ENCODE data around the gene FBLN1. TPM values are rescaled to one million over a fixed set of nuclear protein-coding genes. Genes with fewer than 3 reads are reported as not detected.
"Not testable (repeated sequence)": the region's sequence is repeated elsewhere in the genome, so short reads cannot be mapped to it uniquely, and the experiment has no call there.

FBLN1 gene
- polyA plus RNA-seq, 1 donor from 2014 or later, result 3.4 TPM

DNA sequence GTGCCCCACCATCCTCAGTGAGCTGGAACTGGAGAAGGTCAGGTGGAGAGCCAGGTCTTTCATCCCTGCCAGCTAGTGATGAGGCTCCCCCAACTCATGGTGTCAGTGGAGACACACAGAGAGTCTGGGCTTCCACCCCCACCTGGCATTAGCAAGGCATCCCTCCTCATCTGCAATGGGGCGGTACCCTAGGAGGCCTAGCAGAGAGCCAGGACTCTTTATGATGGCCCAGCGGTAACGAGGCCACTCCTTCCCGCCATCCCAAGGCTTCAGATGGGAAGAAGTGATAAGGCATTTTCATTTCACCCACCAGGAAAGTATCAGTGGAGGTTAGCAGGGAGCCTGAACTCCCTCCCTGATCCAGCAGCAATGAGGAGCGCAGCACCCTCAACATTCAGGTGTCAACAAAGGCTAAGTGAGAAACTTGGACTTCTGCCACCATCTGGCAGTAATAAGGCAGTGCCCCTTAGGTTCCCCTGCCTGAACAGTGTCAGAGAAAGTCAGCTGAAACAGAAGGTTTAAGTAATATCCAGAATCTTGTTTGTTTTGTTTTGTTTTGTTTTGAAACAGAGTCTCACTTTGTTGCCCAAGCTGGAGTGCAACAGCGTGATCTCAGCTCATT lies 40.5 kb upstream of the FBLN1 start:
- no peaks in the 10 kb centered on the region for H3K79me2 ChIP-seq (replicated peaks; ENCODE audit: insufficient read depth, low read length)
- no peaks in the 10 kb centered on the region for H3K9me3 ChIP-seq (ENCODE audit: low read length)
- no peak overlapping the region for H3K4me3 ChIP-seq (ENCODE audit: low read length)
- no peaks in the 10 kb centered on the region for H3K9me2 ChIP-seq (ENCODE audit: insufficient read depth, low read length)
- no peak overlapping the region for H3K4me2 ChIP-seq (ENCODE audit: low read length)
- H3K9ac ChIP-seq (ENCODE audit: low read length), result no peak overlapping the region
- no peaks in the 10 kb centered on the region for H3F3A ChIP-seq (ENCODE audit: insufficient read depth, low read length, poor library complexity, severe bottlenecking)
- no peak overlapping the region for H2AFZ ChIP-seq (ENCODE audit: low read depth, low read length)
- H4K20me1 ChIP-seq (ENCODE audit: insufficient read depth), result no peaks in the 10 kb centered on the region
- no peaks in the 10 kb centered on the region for H3K27me3 ChIP-seq (ENCODE audit: insufficient read depth, low read depth, low read length)
- H3K36me3 ChIP-seq (ENCODE audit: insufficient read depth, low read length), result no peaks in the 10 kb centered on the region
- no peak overlapping the region for H3K27ac ChIP-seq (ENCODE audit: low read length)
- TF ChIP-seq CTCF (IDR thresholded peaks at IDR 0.05; ENCODE audit: poor library complexity, severe bottlenecking), result no peak
- no peak for TF ChIP-seq MXI1 (conservative IDR thresholded peaks at IDR 0.05; ENCODE audit: poor library complexity, severe bottlenecking)
- TF ChIP-seq REST (IDR thresholded peaks at IDR 0.05; ENCODE audit: borderline replicate concordance), result no peak
- TF ChIP-seq EP300 (conservative IDR thresholded peaks at IDR 0.05; ENCODE audit: poor library complexity, severe bottlenecking), result no peak
- TF ChIP-seq TAF1 (IDR thresholded peaks at IDR 0.05; ENCODE audit: low read depth), result no peak
- TF ChIP-seq POLR2AphosphoS5 (IDR thresholded peaks at IDR 0.05), result no peak
- TF ChIP-seq EZH2 (IDR thresholded peaks at IDR 0.05; ENCODE audit: borderline replicate concordance, insufficient read depth, low read length, poor library complexity, severe bottlenecking), result no peak

DNA sequence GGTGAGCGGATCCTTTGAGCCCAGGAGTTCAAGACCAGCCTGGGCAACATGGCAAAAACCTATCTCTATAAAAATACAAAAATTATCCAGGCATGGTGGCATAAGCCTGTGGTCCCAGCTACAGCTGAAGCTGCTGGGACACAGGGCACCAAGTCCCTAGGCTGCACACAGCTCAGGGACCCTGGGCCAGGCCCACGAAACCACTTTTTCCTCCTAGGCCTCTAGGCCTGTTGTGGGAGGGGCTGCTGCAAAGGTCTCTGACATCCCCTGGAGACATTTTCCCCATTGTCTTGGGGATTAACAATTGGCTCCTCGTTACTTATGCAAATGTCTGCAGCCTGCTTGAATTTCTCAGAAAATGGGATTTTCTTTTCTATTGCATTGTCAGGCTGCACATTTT lies 39.0 kb upstream of the FBLN1 start:
- H3K9me3 ChIP-seq (ENCODE audit: low read length); H2AFZ ChIP-seq (ENCODE audit: low read depth, low read length); H3K9me2 ChIP-seq (ENCODE audit: insufficient read depth, low read length); H3K9ac ChIP-seq (ENCODE audit: low read length); H3K27ac ChIP-seq (ENCODE audit: low read length); H3F3A ChIP-seq (ENCODE audit: insufficient read depth, low read length, poor library complexity, severe bottlenecking); H3K4me3 ChIP-seq (ENCODE audit: low read length); H3K79me2 ChIP-seq (replicated peaks; ENCODE audit: insufficient read depth, low read length); H3K36me3 ChIP-seq (ENCODE audit: insufficient read depth, low read length); H3K4me2 ChIP-seq (ENCODE audit: low read length); H3K27me3 ChIP-seq (ENCODE audit: insufficient read depth, low read depth, low read length); H4K20me1 ChIP-seq (ENCODE audit: insufficient read depth): not testable (repeated sequence)

DNA sequence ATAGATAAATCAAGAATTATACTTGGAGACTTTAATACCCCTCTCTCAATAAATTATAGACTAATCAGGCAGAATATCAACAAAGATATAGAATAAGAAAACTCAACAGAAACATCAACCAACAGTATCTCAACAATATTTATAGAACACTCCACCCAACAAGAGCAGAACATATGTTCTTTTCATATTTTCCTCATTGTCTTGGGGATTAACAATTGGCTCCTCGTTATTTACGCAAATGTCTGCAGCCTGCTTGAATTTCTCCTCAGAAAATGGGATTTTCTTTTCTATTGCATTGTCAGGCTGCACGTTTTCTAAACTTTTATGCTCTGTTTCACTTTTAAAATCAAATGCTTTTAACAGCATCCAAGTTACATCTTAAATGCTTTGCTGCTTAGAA lies 37.0 kb upstream of the FBLN1 start:
- H3K9ac ChIP-seq (ENCODE audit: low read length), result no peak overlapping the region
- no peaks in the 10 kb centered on the region for H3K9me2 ChIP-seq (ENCODE audit: insufficient read depth, low read length)
- H3K27me3 ChIP-seq (ENCODE audit: insufficient read depth, low read depth, low read length), result no peaks in the 10 kb centered on the region
- no peaks in the 10 kb centered on the region for H3K9me3 ChIP-seq (ENCODE audit: low read length)
- no peaks in the 10 kb centered on the region for H3F3A ChIP-seq (ENCODE audit: insufficient read depth, low read length, poor library complexity, severe bottlenecking)
- TF ChIP-seq EP300 (conservative IDR thresholded peaks at IDR 0.05; ENCODE audit: poor library complexity, severe bottlenecking) (no peak), MXI1 (conservative IDR thresholded peaks at IDR 0.05; ENCODE audit: poor library complexity, severe bottlenecking) (no peak), SMC3 (conservative IDR thresholded peaks at IDR 0.05; ENCODE audit: poor library complexity) (no peak), REST (IDR thresholded peaks at IDR 0.05; ENCODE audit: borderline replicate concordance) (no peak), CTCF (IDR thresholded peaks at IDR 0.05; ENCODE audit: poor library complexity, severe bottlenecking) (no peak), RAD21 (conservative IDR thresholded peaks at IDR 0.05) (no peak), TAF1 (IDR thresholded peaks at IDR 0.05; ENCODE audit: low read depth) (no peak), EZH2 (IDR thresholded peaks at IDR 0.05; ENCODE audit: borderline replicate concordance, insufficient read depth, low read length, poor library complexity, severe bottlenecking) (no peak), POLR2AphosphoS5 (IDR thresholded peaks at IDR 0.05) (no peak)
- no peak overlapping the region for H3K27ac ChIP-seq (ENCODE audit: low read length)
- no peak overlapping the region for H3K4me2 ChIP-seq (ENCODE audit: low read length)
- H3K36me3 ChIP-seq (ENCODE audit: insufficient read depth, low read length), result no peaks in the 10 kb centered on the region
- H3K79me2 ChIP-seq (replicated peaks; ENCODE audit: insufficient read depth, low read length), result no peaks in the 10 kb centered on the region
- H4K20me1 ChIP-seq (ENCODE audit: insufficient read depth), result no peaks in the 10 kb centered on the region
- no peak overlapping the region for H3K4me3 ChIP-seq (ENCODE audit: low read length)
- H2AFZ ChIP-seq (ENCODE audit: low read depth, low read length), result no peak overlapping the region

Measured in neural cell (in vitro differentiated cells).